HG02884 (cell line): ENCODE measurements around the gene KDELR3.
"Not testable (repeated sequence)": the region's sequence is repeated elsewhere in the genome, so short reads cannot be mapped to it uniquely, and the experiment has no call there.

Source experiments
- ATAC-seq: cut with Tn5 transposase; IDR thresholded peaks from one replicate; pipeline ENCODE4 v1.9.1; 2021; ENCODE audit warnings: mild to moderate bottlenecking, moderate library complexity; ENCODE audit not compliant: unreplicated experiment

KDELR3 gene

DNA sequence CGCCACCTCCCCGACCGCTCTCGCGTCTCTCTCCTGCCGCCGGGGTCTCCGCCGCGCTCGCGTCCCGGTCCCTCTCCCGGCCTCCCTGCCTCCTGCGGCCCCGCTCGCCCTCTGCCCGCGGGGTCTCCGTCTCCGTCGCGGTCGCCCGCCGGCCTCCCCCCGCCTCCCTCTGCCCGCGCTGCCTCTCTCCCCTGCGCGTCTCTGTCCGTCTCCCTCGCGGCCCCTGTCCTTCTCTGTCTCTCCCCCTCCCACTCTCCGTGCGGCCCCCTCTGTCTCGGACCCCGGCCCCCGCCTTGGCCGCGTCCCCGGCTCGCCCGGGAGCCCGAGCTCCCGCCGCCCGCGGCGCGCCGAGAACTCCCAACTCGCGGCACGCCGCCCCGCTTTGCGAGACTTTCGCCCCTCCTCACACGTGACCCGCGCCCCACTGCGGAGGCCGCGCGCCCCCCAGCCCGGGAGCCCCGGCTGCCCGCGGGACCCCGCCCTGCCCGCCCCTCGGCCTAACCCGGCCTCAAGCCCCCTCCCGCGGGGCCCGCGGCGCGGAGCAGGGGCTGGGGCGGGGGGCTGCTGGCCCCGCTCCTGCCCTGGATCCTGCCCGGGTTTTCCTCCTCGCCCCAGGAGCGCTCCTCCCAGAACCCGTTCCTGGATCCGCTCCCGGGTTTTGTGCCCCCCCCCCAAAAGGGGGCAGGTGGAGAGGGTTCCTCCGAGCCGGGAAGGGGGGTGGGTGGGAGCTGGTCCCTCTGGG, 12.2 kb upstream of the KDELR3 start:
- no peak for ATAC-seq

DNA sequence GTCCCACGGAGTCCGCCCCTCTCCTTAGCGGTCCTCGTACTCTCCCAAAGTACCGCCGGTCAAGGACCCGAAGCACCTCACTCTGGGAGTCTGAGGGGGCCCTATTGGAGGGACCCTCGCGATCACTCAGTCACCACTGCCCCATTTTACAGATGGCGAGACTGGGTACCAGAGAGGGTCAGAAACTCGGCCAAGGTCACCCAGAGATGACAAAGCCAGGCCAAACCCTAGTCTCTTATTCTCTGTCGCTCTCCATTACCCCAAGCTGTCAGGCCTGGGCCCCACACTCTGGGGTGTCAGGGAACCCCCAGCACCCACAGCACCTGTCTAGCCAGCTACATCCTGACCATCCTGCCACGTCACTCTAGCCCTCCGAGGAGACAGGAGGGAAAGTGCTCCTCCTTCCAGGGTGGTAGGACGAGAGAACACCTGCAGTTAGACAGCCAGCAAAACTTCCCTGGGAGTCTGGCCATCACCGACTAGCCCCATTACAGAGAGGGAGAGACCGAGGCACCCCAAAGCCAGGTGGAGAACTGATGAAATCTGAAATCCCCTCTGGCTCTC, 11.5 kb upstream of the KDELR3 start:
- no peak for ATAC-seq

- ATAC-seq, result no peak
Observed at GRCh38 chr22:38456841-38457699, 10.8 kb upstream of the KDELR3 start.

DNA sequence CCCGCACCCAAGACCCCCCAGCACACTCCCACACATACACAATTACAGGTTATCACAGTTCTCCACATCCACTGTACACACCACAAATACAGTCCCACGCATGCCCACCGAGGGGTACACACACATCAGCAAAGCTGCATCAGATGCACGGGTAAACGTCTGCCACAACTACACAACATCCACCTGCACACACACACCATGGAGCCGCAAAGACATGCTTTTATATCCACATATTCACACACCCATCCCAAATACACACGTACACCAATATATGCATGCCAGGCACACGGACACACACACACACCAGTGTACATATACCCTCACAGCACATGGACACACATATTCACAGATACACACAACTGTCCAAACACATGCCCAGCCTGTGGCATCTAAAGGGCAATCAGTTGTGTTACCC, 7.5 kb upstream of the KDELR3 start:
- no peak for ATAC-seq

GRCh38 chr22:38461057-38461413, 6.9 kb upstream of the KDELR3 start:
- ATAC-seq, result no peak

GRCh38 chr22:38461414-38462081, 6.3 kb upstream of the KDELR3 start:
- no peak for ATAC-seq

DNA sequence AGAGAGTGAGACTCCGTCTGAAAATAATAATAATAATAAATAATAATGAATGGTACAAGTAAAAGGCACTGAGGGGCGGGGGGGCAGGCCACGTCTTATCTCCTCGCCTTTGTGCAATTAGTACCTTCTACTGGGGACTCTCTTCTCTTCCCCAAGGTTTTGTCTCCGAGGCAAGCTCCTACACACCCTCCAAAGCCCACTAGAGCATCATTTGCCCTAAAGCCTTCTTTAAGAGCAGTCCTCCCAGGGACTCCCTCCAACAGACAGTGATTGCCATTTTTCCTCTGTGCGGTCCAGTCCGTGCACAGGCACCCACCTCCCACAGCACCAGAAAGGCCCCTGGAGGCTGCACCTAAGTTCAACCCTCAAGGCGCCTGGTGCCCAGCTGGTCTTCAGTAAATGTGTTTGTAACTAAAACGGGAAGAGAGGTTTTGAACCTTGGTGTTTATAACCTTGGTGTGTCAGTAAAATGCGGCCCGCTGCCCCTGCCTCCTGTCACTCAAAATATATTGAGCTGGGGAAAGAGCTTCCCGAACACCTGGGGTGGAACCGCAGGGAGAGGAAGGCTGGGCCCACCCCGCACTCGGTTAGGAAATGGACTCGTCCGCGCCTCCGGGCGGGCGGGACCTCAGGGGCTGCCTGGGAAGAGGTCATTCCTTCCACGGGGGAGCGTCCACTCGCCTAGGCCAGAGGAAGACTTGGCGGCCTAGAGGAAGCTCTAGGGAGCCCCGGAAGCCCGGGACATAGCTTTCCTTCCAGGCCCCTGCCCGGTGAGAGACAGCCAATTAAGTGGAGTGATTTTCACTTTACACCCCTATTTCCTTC, 4.7 kb upstream of the KDELR3 start:
- no peak for ATAC-seq

- ATAC-seq, result no peak
Observed at GRCh38 chr22:38464992-38465672, 2.8 kb upstream of the KDELR3 start.

GRCh38 chr22:38465673-38466490, 2.0 kb upstream of the KDELR3 start:
- ATAC-seq, result no peak

DNA sequence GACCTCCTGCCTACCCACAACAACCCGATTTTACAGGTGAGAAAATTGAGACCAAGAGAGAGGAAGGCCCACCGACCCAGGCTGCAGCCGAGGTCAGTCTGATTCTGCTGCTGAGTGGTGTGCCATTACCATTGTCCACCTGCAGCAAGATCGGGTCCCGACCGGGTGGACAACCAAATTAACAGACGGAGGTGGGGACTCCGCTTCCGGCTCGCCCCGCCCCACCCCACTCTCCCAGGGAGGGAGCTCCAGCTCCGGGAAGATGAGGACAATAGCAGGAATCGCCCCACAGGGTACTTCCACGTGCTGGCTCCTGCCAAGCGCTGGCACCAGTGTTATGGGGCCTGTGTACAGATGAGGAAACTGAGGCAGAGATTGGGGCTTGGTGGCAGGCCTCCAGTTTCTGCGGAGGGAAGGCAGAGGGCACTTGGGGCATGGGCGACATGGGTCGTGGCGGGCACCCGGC, 425 bp upstream of the KDELR3 start:
- no peak for ATAC-seq

DNA sequence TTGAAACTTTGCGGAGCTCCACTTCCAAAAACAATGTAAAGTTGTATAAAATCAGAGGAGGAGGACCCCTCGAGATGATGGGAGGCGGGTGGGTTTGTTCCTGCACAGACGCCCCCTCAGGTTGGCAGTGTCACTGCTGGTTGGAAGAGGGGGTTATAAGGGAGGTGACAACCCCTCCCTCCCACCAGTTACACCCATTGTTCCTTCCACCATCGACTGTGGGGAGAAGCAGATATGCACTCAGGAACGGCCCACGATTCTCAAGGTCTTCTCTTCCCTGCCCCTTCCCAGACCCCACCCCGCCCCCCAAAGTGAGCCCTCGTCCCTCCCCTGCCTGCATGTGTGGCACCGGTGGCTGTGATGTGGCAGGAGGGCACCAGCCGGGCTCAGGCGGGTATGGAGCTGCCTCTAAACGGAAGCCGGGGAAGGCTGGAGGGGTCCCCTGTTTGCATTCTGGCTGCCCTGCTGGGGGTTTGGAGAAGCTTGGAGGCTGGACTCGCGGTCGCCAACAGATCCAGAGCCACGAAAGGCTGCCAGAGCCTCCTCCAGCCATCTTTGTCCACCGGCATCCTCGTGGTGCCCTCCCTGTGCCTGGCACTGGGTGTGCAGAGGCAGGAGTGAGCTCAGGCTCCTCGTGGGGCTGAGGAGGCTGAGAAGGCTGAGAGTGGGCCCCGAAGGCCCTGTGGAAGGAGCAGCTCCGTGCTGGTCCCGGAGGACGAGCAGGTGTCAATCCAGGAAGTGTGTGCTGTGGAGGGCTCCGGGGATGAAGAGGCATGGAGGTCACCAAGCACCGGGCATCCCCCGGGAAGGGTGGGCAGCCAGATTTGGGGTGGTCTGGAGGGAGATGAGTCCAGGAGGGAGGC, 778 bp downstream of the KDELR3 start:
- no peak for ATAC-seq

DNA sequence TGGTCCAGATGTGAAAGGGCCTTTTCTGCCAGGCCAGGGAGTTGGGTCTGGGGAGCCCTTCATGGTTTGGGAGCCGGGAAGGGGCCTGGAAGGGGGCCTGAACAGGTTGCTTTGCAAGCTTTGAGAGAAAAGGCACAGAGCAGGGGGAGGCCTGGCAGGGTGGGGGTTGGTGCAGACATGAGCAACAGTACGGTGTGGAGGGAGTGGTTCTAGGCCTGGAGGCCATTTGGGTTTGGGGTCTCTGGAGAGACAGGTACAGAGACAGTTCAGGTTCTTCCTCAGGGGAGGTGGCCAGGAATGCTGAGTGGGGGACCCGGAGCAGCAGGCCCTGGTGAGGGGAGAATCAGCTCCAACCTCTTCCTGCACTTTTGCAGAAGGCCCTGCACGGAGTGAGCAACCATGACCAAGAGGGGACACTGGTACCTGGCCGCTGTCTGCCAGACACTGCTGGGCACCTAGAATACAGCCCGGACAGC, 1.4 kb downstream of the KDELR3 start:
- no peak for ATAC-seq

DNA sequence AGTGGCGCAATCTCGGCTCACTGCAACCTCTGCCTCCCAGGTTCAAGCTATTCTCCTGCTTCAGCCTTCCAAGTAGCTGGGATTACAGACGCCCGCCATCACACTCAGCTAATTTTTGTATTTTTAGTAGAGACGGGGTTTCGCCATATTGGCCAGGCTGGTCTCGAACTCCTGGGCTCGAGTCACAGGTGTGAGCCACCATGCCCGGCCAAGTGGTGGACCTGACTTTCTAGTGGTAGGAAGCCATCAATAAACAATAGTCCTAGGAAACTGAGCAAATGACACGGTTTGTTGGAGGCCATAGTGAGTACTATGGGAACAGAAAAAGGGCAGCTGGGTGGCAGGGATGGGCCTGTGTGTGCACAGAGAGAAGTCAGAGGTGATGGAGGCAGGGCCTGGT, 2.3 kb downstream of the KDELR3 start:
- not testable (repeated sequence) for ATAC-seq

DNA sequence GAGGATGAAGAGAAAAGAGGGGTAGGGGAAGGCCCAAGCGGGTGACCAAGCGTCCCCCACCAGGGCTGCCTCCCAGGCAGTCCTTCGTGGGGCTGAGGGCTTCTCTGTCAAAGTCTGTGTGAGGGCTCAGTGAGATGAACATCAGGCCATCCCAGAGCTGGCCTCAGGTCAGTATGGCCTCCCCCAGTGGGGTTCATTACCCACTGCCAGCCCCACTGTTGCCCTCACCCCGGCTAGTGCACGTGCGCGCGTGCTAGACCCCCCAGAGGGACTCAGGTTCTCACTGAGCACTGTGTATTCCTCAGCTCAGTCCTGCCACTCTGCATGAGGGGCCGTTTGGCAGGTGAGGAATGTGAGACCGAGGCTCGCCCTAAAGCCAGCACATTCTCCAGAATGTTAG, 3.3 kb downstream of the KDELR3 start:
- ATAC-seq, result no peak

DNA sequence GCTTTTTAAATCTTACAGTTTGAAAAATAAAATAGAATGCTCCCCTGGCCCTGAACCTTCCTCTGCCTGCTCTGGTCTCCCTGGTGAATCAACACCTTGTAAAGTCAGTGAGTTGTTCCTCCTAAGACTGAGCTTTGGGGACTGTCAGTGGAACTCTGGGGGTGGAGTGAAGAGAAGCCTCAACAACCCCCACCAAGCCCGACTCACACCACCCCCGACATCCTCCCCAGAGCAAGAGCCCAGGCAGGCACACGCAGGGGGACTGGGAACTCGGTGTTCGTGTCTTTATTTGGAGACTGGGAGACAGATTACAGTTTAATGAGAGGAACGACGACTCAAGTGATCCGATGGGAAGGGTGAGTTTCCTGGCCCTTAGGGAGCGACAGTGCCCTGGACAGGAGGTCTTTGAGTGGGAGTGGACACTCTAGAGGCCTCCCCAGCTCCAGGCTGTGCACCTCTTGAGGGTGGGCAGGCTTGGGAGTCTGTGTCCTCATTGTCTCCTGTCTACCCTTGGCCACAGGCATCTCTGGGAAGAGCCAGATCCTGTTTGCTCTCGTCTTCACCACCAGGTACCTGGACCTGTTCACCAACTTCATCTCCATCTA, 6.2 kb downstream of the KDELR3 start:
- no peak for ATAC-seq

GRCh38 chr22:38477585-38477984, 9.7 kb downstream of the KDELR3 start:
- no peak for ATAC-seq

- ATAC-seq, result no peak
Observed at GRCh38 chr22:38479096-38479837, 11.4 kb downstream of the KDELR3 start.
